K562 (cell line): ENCODE data around the gene MAMDC2. TPM values are rescaled to one million over a fixed set of nuclear protein-coding genes. Genes with fewer than 3 reads are reported as not detected.
A peak's percentile ranks its signal among the peaks of the same experiment; 100 is the strongest.

ENCODE experiments used
- EP400 ChIP-seq: fragments of 450-650 bp; IDR thresholded peaks from 2 replicates; pipeline ENCODE4 v1.6.1; 2017; ENCODE audit warnings: antibody characterized with exemption, mild to moderate bottlenecking, moderate library complexity
- HMG20B ChIP-seq: fragments of 250-450 bp; sonication (Bioruptor Pico); IDR thresholded peaks from 2 replicates; pipeline ENCODE4 v1.5.0; 2021; ENCODE audit warnings: mild to moderate bottlenecking
- JUNB ChIP-seq: fragments of 450-650 bp; formaldehyde crosslinking; conservative IDR thresholded peaks from 2 replicates; pipeline ENCODE4 v1.4.0; 2020; ENCODE audit warnings: mild to moderate bottlenecking
- L3MBTL2 ChIP-seq: fragments of 450-650 bp; IDR thresholded peaks from 2 replicates; pipeline ENCODE4 v1.6.1; 2016; ENCODE audit warnings: mild to moderate bottlenecking, moderate library complexity
- NCOR1 ChIP-seq: fragments of 450-650 bp; IDR thresholded peaks from 2 replicates; pipeline ENCODE4 v1.6.1; 2016; ENCODE audit warnings: mild to moderate bottlenecking, moderate library complexity
- NFIC ChIP-seq: fragments of 450-650 bp; IDR thresholded peaks from 2 replicates; pipeline ENCODE4 v1.6.1; 2017; ENCODE audit warnings: mild to moderate bottlenecking, inconsistent platforms
- NFYB ChIP-seq: IDR thresholded peaks from 2 replicates; pipeline ENCODE4 v1.6.1; 2011; ENCODE audit warnings: mild to moderate bottlenecking, moderate library complexity; ENCODE audit not compliant: insufficient read length; ENCODE audit errors: extremely low read depth
- PRDM10 ChIP-seq: fragments of 450-650 bp; IDR thresholded peaks from 2 replicates; pipeline ENCODE4 v1.6.1; 2018; ENCODE audit not compliant: partially characterized antibody
- RFX7 ChIP-seq: fragments of 250-450 bp; sonication (Bioruptor Pico); IDR thresholded peaks from 2 replicates; pipeline ENCODE4 v1.5.1; 2021; ENCODE audit warnings: mild to moderate bottlenecking
- RREB1 ChIP-seq: fragments of 250-450 bp; sonication (Bioruptor Pico); IDR thresholded peaks from 2 replicates; pipeline ENCODE4 v1.4.0; 2020
- SIN3B ChIP-seq: fragments of 450-650 bp; IDR thresholded peaks from 2 replicates; pipeline ENCODE4 v1.6.1; 2017; ENCODE audit warnings: low read depth, mild to moderate bottlenecking, moderate library complexity
- SMAD1 ChIP-seq: fragments of 150-350 bp; IDR thresholded peaks from 2 replicates; pipeline ENCODE4 v1.6.1; 2014; ENCODE audit warnings: low read length, low read depth; ENCODE audit not compliant: partially characterized antibody
- TCF15 ChIP-seq: fragments of 250-450 bp; sonication (Bioruptor Pico); IDR thresholded peaks from 2 replicates; pipeline ENCODE4 v1.8.0; 2022; ENCODE audit warnings: moderate library complexity, mild to moderate bottlenecking, inconsistent platforms
- THAP7 ChIP-seq: fragments of 250-450 bp; sonication (Bioruptor Pico); IDR thresholded peaks from 2 replicates; pipeline ENCODE4 v1.5.0; 2021
- polyA plus RNA-seq, 8 experiments: library from polyadenylated mRNA; depleted of rRNA in 4 of 8; stranded (reverse) in 5 of 8; unstranded in 3 of 8; fragments of >200 nt; fragmentation: Nextera tagmentation in 2 of 8; fragmentation: Illumina TruSeq in 1 of 8; extraction: Ambion mirVana in 2 of 8; extraction: Trizol in 1 of 8; gene quantifications; 2 replicates each; pipeline versions ENCODE4 v1.2.1 to v1.2.3, GENCODE V29; 2011 to 2014; ENCODE audit warnings: inconsistent platforms in 1 of 8, missing spikeins in 1 of 8
- total RNA-seq, 7 experiments: library from RNA; depleted of rRNA in 6 of 7; stranded (reverse); fragments of >200 nt in 6 of 7; fragmentation: Illumina TruSeq in 2 of 7; extraction: Trizol in 2 of 7; gene quantifications; 2 replicates each; pipeline versions ENCODE4 v1.2.1 to v1.2.3, GENCODE V29; 2011 to 2021; ENCODE audit warnings: low replicate concordance in 1 of 7

Gene MAMDC2
- total and polyA plus RNA-seq, 9 of the 15 experiments (the other 6 are each of a cell fraction or from before 2014, with no cell fraction given): 0.01 to 0.03 TPM; not detected in 7

- TF ChIP-seq NCOR1 (no peak), TCF15 (CRISPR knock-in tag) (no peak), EP400 (peak; percentile 80), SIN3B (0 out of 2 replicates have a peak, but pooled peaks have one; percentile 25), JUNB (CRISPR knock-in tag) (no peak), THAP7 (no peak), RREB1 (CRISPR knock-in tag) (no peak), NFIC (peak; percentile 52; the same call in 1 of the 2 replicates), SMAD1 (no peak), PRDM10 (peak; percentile 39), NFYB (no peak), RFX7 (CRISPR knock-in tag) (no peak), L3MBTL2 (peak; percentile 64; the same call in 1 of the 2 replicates), HMG20B (CRISPR knock-in tag) (no peak)
These were observed 215.3 kb downstream of the MAMDC2 start, which contains the start of gene SMC5 (continued) for GRCh38 chr9:70258692-70259511.
